HG02763 (cell line): ENCODE measurements around the gene EIF1.
"Not testable (repeated sequence)": the region's sequence is repeated elsewhere in the genome, so short reads cannot be mapped to it uniquely, and the experiment has no call there.

Experiments used
- ATAC-seq: cut with Tn5 transposase; IDR thresholded peaks from one replicate; pipeline ENCODE4 v1.9.1; 2021; ENCODE audit warnings: mild to moderate bottlenecking, moderate library complexity; ENCODE audit not compliant: unreplicated experiment

Gene EIF1

GRCh38 chr17:41688641-41689496 is at the start of gene EIF1:
TSS of gene EIF1 (plus strand) at chr17:41688885. CDS start at chr17:41689039, 154 bp downstream.
- peak; percentile 78 for ATAC-seq

GRCh38 chr17:41638941-41639340 is 49.7 kb upstream of the EIF1 start:
- ATAC-seq, result no peak

- ATAC-seq, result no peak
These were observed 48.9 kb upstream of the EIF1 start for GRCh38 chr17:41639492-41640473.

- ATAC-seq, result not testable (repeated sequence)
These were observed 48.1 kb upstream of the EIF1 start for GRCh38 chr17:41640596-41640995.

GRCh38 chr17:41642252-41643156 is 46.2 kb upstream of the EIF1 start:
- ATAC-seq, result no peak

GRCh38 chr17:41647038-41647813 is 41.5 kb upstream of the EIF1 start:
- no peak for ATAC-seq

GRCh38 chr17:41647940-41648410 is 40.7 kb upstream of the EIF1 start:
- ATAC-seq, result no peak

GRCh38 chr17:41648411-41649195 is 40.1 kb upstream of the EIF1 start:
- peak; percentile 57 for ATAC-seq

GRCh38 chr17:41649923-41650519 is 38.7 kb upstream of the EIF1 start:
- no peak for ATAC-seq

GRCh38 chr17:41650794-41651624 is 37.7 kb upstream of the EIF1 start:
- ATAC-seq, result no peak

- ATAC-seq, result no peak
These were observed 36.8 kb upstream of the EIF1 start for GRCh38 chr17:41651625-41652460.

- no peak for ATAC-seq
These were observed 36.2 kb upstream of the EIF1 start for GRCh38 chr17:41652461-41652970.

GRCh38 chr17:41653421-41653820 is 35.3 kb upstream of the EIF1 start:
- no peak for ATAC-seq

GRCh38 chr17:41653892-41654677 is 34.6 kb upstream of the EIF1 start:
- ATAC-seq, result no peak

- no peak for ATAC-seq
These were observed 33.7 kb upstream of the EIF1 start for GRCh38 chr17:41654678-41655607.
